ENCODE results near the gene ERBB4.

GRCh38 chr2:212213191-212213590 is 325.4 kb downstream of the ERBB4 start:
- TF ChIP-seq CTCF (IDR thresholded peaks at IDR 0.05) (no peak), POLR2A (IDR thresholded peaks at IDR 0.05) (no peak)

Data from lower leg skin (tissue), 3 donors.